ENCODE results near the gene SPTLC3.
A peak's percentile ranks its signal among the peaks of the same experiment; 100 is the strongest.

SPTLC3 gene

GRCh38 chr20:13205848-13206434, 197.2 kb downstream of the SPTLC3 start:
- DNase-seq = no peak

GRCh38 chr20:13207016-13207415, 198.2 kb downstream of the SPTLC3 start:
- no peak for DNase-seq

- DNase-seq = no peak
These were observed 203.3 kb downstream of the SPTLC3 start for GRCh38 chr20:13211956-13212618.

- DNase-seq = peak; percentile 41
These were observed 204.0 kb downstream of the SPTLC3 start for GRCh38 chr20:13212750-13213149.

- no peak for DNase-seq
These were observed 204.6 kb downstream of the SPTLC3 start for GRCh38 chr20:13213335-13213734.

- no peak for DNase-seq
These were observed 207.8 kb downstream of the SPTLC3 start for GRCh38 chr20:13216533-13216932.

Data from OCI-M1 (cell line).